ENCODE results near the gene TMPRSS7. TPM values are rescaled to one million over a fixed set of nuclear protein-coding genes. Genes with fewer than 3 reads are reported as not detected.

TMPRSS7 gene
- total and polyA plus RNA-seq, 12 donors, result not detected

DNA sequence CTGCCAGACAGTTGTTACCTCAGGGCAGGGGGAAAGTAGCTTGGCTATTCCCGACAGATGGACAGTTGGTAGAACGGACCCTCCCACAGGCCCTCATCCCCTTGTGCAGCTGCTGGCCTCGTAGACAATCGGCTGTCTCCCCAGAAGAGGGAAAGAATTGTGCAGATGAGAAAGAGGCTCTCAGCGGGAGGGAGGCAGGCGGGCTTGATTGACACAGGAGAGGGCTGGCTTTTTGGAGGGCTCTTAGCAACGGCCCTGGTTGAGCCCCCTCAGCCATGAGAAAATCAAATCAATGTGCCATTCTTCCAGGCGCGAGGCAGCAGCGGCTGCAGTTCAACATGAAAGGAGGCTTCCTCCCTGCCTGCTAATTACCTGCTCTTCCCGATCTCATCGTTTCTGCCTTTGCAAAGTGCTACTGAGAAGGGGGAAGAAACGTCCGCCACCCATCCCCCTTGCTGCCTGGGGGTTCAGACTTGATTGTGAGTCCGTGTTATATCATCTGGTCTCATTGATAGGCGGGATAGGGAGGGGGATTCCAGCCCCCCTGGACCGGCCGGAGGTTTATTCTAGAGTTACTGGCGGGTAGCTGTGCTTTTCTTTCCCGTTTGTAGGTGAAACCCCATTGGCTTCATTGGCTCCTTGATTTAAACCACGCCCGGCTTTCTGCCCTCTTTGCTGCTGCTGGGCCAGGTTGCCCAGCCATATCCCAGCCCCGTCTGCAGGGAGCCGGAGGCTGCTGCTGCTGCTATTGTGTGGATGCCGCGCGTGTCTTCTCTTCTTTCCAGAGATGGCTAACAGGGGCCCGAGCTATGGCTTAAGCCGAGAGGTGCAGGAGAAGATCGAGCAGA, 35.7 kb upstream of the TMPRSS7 start, which contains the start of gene TAGLN3:
Gene TAGLN3, plus strand, starts transcription at position 287 of the 848 bp plus-strand sequence. Its CDS starts 501 bp downstream, at position 788.
- Histone ChIP-seq H3K36me3 (peaks cover 0 to 1% (median 0%) of the 10 kb centered on the region in 9 donors), H3K27ac (no peak within 1 kb of the TSS), H3K9me3 (no peaks in the 10 kb centered on the region), H3K4me3 (peak within 1 kb of the TSS in 9 of 10 donors; percentile 26 to 57 (median 48)), H3K4me1 (peaks cover 0 to 23% (median 13%) of the 10 kb centered on the region in 9 donors), H3K27me3 (peaks cover 0 to 30% (median 0%) of the 10 kb centered on the region in 7 donors)
- no peak for TF ChIP-seq CTCF (IDR thresholded peaks at IDR 0.05)
- DNase-seq, result peak in 1 of 2 donors; percentile 12
- intact Hi-C loops (cut with DNase I), result loop anchor here in 1 of 10 donors (10.0 kb wide), 1 partner anchor 46 kb away; no protein-coding TSS in a partner anchor
- 2 to 5% methylated on average over 30 of the region's 30 CpGs for WGBS, 2 donors
- peak in 7 of 8 donors; percentile 28 to 72 (median 56) for ATAC-seq

- no peak for TF ChIP-seq CTCF (IDR thresholded peaks at IDR 0.05)
- DNase-seq (no peak), ATAC-seq (no peak)
- Histone ChIP-seq H3K27ac (no peak overlapping the region), H3K4me3 (peak overlapping the region in 9 of 10 donors; percentile 26 to 57 (median 48)), H3K9me3 (no peaks in the 10 kb centered on the region), H3K36me3 (no peaks in the 10 kb centered on the region), H3K4me1 (peaks cover 0 to 23% (median 13%) of the 10 kb centered on the region in 9 donors), H3K27me3 (peaks cover 0 to 30% (median 0%) of the 10 kb centered on the region in 7 donors)
- WGBS, 2 donors, result 38% methylated on average over 19 of the region's 19 CpGs
- intact Hi-C loops (cut with DNase I), result loop anchor here in 1 of 10 donors (10.0 kb wide), 1 partner anchor 45 kb away; no protein-coding TSS in a partner anchor
Measured at GRCh38 chr3:111999484-112000324, 34.8 kb upstream of the TMPRSS7 start.

DNA sequence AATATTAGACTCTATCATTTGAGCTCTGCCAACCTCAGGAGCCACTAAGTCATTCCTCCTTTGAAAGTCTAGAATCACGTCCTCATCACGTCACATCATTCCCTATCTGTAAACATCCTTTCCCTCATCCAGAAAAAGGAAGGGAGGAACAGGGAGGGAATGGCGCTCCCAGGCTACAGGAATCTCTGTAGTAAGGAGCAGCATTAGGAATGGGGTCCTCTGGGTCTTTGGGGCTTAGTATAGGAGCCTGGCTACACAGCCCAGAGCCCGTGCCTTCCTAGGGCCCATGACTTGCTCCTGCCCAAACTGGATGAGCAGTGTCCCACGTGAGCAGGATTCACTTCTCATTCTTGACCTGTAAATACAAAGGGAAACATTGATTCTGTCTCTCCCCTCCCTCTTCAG, 34.2 kb upstream of the TMPRSS7 start:
- H3K36me3 ChIP-seq, result no peaks in the 10 kb centered on the region
- intact Hi-C loops (cut with DNase I), result no loop called here
- peaks cover 0 to 30% (median 0%) of the 10 kb centered on the region in 7 donors for H3K27me3 ChIP-seq
- no peak for DNase-seq
- H3K27ac ChIP-seq, result no peak overlapping the region
- no peaks in the 10 kb centered on the region for H3K9me3 ChIP-seq
- TF ChIP-seq CTCF (IDR thresholded peaks at IDR 0.05), result no peak
- H3K4me1 ChIP-seq, result peaks cover 0 to 23% (median 13%) of the 10 kb centered on the region in 9 donors
- no peak for ATAC-seq
- H3K4me3 ChIP-seq, result no peak overlapping the region
- 90 to 93% methylated on average over 5 of the region's 5 CpGs for WGBS, 2 donors

DNA sequence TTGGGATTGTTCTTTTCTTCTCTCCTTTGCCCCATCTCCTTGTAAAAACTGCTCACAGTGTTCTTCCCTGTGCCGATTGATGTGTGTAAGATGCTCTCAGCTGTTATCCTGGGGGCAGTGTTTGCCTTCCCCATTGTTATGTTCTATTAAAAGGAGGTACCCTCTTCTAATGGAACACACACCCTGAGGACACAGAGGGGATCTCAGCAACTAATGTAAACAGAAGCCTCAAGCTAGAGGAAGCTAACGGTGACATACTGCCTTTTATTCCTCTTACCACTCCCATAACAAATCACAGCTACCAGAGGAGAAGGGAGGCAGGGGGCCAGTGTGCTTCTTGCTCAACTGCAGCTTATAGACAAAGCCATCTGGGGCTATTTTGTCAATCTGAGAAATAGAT, 33.6 kb upstream of the TMPRSS7 start:
- Histone ChIP-seq H3K27me3 (peaks cover 0 to 30% (median 0%) of the 10 kb centered on the region in 7 donors), H3K4me1 (peaks cover 0 to 23% (median 13%) of the 10 kb centered on the region in 9 donors), H3K4me3 (no peak overlapping the region), H3K9me3 (no peaks in the 10 kb centered on the region), H3K36me3 (no peaks in the 10 kb centered on the region), H3K27ac (no peak overlapping the region)
- TF ChIP-seq CTCF (IDR thresholded peaks at IDR 0.05), result no peak
- DNase-seq (no peak), ATAC-seq (no peak)
- intact Hi-C loops (cut with DNase I), result no loop called here
- 88 to 89% methylated on average over 2 of the region's 2 CpGs for WGBS, 2 donors
